Fibroblast of skin of right quadriceps (primary cell): Measurements from ENCODE around the gene PGA4.
"Not testable (repeated sequence)": the region's sequence is repeated elsewhere in the genome, so short reads cannot be mapped to it uniquely, and the experiment has no call there.

ENCODE experiments used
- DNase-seq: peaks from one replicate; pipeline ENCODE4 v3.0.0-alpha.2; 2013

Gene PGA4

DNA sequence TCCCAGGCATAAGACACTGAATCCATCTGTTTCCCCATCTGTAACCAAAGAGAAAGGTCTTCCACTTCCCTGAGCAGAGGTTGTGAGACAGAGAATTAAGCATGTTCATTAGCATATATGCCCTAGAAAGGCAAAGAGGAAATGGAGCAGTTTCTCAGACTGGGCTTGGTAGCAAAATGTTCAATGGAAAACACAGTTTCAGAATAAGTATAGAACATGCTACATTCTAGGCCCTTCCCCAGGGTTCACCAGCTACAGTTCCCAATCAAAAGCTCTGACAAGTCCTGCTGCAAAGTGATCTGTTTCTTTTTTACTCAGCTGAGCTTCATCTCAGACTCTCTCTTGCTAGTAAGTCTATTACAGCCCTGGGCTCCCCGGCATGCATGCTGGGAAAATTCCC, 30.2 kb downstream of the PGA4 start:
- DNase-seq: not testable (repeated sequence)

DNA sequence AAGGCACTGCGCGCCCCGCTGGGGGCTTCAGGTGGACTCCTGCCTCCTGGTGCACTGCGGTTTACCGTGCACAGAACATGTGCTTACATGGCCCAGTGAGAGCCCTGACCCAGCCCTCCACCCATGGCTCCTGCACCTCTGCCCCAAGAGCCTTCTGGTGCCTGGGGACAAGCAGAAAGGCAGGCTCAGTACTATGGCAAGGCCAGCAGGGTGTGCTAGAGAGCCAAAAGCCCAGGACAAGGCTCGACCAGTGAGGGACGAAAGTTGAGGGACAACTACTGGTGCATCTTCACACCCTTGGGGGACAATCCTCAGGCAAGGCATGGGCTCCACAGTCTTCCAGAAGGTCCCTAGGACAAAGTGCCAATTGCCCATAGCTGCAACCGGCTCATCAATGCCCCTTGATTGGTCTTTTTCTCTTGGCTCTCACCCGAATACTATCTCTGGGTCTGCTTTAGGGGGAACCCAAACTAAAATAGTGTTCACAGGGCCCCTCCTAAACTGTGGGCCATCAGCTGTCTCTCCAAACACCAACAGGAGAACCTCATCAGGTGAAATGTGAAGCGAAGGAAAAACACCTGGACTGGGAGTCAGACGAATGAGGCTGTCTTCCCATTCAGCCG, 32.4 kb downstream of the PGA4 start:
- peak; percentile 42 for DNase-seq

DNA sequence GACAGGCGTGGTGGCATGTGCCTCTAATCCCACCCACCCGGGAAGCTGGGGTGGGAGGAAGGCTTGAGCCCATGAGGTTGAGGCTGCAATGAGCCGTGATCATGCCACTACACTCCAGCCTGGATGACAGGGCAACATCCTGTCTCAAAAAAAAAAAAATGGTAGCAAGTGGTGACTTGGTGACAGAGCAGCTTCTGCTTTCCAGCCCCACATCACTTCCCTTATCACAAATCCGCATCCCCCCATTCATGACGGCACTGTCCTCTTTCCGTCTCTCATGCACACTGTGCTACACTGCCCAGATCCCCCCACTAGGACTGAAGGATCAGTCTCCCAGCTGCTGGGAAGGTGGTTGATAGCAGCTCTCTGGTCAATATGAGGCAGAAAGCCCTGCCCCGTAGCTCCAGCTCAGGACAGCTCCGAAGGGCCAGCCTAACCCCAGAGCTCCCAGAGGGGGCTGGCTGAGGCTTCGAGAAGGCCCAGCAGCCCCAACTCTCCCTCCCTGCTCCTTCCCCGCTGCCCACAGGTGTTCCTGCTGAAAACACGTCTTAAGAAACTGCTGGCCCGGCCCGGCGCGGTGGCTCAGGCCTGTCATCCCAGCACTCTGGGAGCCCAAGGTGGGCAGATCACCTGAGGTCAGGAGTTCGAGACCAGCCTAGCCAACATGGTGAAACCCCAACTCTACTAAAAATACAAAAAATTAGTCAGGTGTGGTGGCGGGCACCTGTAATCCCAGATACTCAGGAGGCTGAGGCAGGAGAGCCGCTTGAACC, 34.7 kb downstream of the PGA4 start:
- no peak for DNase-seq

DNA sequence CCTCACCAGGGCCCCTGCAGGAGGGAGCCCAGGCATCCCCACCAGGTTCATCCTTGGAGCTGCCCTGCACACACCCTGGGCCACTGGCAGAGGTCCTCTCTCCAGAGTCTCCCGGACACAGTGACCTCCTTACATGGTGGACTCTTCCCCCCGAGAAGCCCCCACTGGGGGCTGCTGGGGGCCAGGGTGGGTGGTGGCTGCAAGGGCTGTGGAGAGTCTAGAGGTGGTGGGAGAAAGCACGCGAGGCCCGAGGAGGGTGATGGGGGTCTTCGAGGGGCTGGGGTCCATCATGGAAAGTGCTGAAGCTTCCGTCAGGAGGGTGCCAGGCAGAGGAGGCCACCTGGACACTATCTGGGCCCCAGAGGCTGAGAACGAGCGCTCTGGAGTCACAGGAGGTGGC, 36.4 kb downstream of the PGA4 start:
- no peak for DNase-seq

DNA sequence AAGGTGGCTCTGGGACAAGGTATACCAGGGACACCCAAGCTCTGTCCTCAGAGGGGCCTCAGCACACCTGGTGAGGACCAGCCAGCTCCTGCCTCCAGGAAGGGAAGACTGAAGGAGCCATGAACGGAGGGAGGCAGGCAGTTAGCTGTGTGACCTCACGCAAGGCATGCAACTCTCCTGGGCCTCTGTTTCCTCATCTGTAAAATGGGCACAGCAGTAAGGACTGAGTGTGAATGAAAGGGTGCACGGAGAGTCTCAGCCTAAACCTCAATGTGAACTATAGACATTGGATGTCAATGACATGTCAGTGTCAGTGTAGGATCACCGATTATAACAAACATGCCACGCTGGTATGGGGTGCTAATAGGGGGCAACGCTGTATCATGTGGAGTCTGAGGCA, 37.2 kb downstream of the PGA4 start:
- DNase-seq: no peak

DNA sequence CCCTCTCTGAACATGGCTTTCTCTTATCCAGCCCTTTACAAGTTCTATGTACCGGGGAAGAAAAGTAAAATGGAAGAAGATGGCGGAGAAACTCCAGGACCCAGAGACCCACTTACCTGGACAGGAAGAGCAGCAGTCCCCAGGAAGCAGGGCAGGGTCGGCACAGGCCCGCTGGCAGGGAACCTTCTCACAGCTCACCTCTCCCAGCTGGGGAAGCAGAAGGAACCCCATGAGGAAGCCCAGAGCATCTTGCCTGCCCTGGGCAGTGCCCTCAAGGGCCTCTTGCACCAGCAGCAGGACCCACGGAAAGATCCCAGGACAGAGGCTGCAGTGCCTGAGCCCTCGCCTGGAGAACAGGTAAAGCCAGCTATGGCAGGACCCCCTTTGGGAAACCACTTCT, 42.2 kb downstream of the PGA4 start:
- DNase-seq: no peak

DNA sequence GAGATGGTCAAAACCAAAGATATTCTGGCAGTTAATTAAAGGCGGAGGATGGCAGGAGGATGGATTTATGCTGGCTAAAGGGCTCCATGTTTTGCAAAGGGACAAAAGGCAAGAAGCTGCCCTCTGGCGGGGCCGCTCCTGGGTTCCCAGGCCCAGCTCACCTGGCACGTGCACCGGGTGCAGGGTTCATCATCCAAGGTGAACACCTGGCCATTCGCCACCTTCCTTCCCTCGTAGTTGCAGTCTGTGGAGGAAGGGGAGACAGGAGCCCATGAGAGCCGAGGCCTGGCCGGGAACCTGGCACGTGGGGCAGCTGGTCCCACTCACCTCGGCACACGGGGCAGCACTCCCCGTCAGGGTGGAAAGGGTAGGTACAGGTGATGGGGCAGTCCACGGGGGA, 42.6 kb downstream of the PGA4 start:
- DNase-seq: no peak

DNA sequence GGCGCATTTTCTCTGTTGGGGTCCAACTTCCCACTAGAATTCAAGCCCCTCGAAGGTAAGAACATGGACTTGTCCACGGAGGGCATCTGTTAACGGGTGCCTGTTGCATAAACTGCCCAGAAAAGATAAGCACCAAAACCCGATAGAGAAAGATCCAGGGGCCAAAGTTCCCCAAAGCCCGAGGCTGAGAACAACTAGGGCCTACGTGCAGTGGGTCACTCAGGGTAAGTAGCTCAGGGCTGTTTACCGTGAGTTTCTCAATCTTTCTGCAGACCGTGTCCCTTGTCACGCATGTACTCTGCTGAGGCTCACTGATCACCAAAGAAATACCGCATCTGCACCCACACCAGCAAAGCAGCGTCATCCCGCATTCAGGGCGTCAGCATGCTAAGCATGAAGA, 43.2 kb downstream of the PGA4 start:
- no peak for DNase-seq

DNA sequence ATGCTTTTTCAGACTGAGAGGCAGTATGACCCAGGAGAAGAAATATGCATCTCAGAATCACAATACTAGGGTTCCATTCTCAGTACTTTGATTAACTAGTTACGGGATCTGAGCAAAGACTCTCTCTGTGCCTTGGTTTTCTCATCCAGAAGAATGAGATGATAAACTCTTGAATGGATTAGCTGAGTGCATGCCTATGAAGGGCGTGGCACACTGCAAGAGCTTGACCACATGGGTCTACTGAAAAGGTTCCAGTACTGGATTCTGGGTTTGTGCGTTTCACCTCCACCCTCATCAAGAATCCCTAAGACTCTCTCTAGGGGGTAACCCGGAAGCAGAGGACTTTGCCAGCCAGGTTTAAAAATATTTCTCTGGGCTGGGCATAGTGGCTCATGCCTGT, 44.5 kb downstream of the PGA4 start:
- peak; percentile 10 for DNase-seq

DNA sequence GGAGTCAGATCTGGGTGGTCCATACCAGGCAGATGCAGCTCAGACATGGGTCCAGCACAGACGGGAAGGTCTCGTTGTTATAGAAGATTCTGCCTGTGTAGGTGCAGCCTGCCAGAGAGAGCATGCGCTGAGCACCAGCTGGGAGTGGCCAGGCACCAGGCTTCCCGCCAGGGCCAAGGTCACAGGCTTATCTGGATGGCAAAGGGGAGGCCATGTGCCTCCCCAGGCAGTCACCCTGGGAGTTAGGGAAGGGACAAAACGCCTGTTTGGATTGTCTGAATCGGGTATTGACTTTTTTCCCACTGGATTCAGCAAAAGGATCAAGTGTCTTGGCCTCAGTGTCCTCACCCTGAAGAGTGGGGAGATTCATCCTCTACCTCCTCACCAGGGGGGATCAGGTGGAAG, 45.3 kb downstream of the PGA4 start:
- DNase-seq: no peak

DNA sequence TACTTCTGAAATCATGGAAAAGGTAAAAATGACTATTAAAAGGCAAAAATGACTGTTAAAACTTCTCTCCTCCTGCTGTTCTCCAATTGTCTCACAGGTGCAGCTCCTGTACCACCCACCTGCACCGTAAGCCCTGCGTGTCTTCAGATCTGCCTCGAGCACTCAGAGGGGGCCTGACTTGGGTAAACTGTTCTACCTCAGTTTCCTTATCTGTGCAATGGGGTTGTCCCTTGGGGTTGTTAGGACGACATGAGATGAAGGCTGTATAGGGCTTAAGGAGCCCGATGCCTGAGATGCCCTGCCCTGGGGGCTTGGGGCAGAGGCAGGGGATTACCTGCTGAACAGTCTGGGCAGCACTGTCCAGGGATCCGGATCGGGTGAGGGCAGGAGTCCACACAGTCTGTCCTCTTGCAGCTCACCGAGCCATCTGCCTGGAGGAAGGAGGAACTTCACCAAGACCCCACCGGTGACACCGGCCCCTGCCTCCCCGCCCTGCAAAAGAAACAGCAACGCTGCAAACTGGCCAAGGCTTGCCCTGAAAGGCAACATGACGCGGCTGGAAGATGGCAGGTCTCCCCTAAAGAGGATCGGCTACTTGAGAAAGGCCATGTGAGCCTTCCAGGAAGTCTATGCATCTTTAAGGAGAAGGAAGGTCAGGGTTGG, 46.6 kb downstream of the PGA4 start:
- DNase-seq: no peak

DNA sequence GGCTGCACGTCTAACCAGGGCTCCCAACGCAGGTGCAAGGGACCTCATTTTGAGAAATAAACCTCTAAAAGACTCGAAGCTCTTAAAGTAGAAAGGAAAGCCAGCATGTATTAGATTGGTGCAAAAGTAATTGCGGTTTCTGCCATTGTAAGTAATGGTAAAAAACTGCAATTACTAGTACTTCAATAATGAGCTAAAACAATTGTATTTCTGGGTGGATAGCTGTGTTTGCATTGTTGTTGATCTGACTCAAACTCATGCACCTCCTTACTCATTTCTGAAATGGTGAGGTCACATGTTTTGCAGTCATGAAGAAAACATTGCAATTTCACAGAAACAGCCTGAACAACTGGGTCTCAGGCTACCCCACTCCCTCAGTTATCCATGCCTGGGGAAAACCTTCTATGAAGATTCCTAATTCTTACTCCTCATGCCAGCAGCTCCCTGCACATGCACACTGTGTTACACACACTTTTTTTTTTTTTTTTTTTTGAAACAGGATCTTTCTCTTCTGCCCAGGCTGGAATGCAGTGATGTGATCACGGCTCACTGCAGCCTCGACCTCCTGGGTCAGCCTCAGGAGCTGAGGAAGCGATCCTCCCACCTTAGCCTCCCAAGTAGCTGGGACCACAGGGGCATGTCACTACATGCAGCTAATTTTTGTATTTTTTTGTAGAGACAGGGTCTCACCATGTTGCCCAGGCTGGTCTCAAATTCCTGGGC, 48.4 kb downstream of the PGA4 start:
- peak; percentile 13 for DNase-seq

DNA sequence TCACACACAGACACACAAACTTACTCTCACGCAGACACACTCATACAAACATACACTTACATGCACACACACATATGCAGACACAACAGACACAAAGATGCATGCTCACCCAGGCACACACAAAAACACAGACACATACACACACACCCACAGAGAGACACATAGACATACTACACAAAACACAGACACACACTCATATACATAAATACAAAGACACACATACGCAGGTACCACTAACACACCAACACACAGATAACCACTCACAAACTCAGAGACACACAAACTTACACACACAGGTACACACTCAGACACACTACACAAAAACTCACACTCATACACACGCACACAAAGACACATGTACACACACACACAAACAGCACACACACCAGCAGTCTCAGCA, 50.6 kb downstream of the PGA4 start:
- no peak for DNase-seq

DNA sequence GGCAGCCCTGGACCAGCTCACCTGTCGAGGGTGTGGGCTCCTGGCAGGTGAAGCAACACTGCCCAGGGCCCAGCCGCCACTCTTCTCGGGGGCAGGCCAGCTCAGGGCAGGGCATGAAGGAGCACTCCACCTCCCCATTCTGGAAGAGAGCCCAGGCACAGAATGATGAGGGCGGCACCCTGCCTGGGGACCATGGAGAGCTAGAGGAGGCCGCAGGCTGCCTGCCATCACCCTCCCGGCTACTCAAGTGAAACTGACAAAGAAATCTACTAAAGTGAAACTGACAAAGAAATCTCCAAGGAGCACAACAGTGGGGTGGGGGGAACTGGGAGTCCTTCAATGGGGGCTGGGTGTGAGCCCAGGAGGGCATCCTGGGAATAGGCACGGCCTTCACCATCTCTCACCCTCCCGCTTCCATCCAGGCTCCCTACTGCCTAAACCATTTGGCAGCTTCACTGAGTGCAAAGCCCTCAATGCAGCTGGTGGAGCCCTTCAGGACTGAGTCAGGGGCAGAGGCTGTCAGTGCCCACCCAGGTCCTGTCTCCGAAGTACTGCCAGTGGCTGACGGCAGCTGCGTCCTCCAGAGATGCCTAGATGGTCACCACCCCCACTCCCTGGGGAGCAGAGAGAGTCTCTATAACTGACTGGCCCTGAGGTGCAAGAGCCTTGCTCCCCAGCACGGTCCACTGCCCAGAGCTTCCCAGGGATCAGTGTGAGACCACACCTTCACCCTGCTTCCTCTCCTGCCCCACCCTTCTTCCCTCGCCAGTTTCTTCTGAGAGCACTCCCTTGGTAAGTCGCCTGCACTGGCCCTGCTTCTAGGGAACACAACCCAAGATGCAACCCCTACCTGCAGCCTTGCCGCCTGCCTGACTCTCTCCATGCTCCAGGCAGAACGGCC, 51.3 kb downstream of the PGA4 start:
- no peak for DNase-seq

DNA sequence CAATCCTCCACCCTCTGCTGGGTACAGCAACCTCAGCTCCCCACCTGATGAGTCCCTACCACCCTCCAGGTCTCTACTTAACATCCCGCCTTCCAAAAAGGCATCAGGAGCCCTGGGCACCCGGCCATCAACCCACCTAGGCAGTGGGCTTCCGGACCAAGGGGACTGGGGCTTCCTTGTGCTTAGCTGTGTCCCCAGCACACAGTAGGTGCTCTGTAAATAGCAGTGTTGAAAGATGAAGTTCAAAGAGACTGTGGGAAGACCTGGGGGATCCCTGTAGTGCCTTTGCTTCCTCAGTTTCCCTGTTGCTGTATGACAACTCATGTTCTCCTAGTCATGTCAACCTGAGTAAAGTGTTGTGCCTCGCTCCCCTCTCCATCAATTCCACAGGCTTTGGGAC, 51.9 kb downstream of the PGA4 start:
- DNase-seq: no peak

DNA sequence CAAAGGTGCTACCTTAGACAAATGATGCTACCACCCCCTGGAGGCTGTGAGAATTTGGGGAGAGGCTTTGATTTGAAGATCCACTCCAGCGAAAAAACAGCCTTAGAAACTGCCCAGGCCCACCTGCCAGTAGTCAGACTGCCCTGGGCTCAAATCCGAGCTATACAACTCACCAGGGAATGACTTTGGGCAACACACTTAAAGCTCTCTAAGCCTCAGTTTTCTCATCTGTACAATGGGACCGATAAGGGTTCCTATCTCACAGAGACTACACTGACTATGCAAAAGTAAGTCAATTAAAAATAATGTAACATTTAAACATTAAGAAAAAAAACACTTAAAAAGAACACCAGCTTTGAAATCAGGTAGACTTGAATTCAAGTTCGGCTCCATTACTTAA, 53.0 kb downstream of the PGA4 start:
- no peak for DNase-seq

DNA sequence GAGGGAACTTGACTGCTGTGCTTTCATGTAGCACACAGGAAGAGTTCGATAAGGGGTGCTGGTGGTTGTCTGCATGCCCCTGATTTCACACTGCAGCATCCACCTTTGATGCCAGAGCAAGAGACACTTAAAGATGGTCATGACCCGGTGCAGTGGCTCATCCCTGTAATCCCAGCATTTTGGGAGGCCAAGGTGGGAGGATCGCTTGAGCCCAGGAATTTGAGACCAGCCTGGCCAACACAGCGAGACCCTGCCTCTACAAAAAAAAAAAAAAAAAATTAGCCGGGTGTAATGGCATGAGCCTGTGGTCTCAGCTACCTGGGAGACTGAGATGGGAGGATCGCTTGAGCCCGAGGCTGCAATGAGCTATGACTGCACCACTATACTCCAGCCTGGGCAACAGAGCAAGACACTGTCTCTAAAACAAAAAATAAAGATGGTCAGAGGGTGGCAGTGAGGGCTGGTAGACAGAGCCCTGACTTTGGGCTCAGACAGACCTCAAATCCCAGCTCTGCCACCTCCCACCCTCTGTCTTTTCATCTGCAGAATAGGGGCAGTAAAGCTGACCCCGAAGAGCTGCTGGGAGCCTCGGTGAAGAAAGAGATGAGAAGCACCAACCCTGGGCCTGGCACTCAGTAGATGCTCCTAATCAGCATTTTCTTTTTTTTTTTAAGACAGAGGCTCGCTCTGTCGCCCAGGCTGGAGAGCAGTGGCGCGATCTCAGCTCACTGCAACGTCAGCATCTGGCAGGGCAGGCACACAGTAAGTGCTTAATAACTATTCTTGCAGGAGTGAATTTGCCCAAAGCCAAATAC, 55.2 kb downstream of the PGA4 start:
- DNase-seq: no peak

DNA sequence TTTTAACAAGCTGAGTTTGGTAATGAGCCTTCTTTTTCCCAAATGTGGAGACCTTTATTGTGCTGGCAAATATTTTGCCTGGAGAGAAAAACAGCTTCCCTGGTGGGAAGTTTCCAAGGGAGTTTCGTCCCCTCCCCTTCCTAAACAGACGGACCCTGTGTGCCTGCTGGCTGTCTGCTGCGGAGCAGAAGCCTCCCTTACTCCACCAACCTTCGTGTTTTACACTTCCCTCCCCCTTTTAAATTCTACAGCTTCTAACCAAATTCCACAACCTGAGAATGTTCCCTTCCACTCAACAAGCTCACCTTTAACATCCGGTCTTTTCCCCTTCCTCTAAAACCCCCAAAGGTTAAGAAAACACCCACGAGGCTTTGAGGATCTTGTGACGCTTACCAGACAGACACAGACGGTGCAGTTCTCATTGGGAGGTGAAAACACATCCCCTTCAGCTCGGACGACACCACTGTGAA, 55.9 kb downstream of the PGA4 start:
- DNase-seq: no peak

DNA sequence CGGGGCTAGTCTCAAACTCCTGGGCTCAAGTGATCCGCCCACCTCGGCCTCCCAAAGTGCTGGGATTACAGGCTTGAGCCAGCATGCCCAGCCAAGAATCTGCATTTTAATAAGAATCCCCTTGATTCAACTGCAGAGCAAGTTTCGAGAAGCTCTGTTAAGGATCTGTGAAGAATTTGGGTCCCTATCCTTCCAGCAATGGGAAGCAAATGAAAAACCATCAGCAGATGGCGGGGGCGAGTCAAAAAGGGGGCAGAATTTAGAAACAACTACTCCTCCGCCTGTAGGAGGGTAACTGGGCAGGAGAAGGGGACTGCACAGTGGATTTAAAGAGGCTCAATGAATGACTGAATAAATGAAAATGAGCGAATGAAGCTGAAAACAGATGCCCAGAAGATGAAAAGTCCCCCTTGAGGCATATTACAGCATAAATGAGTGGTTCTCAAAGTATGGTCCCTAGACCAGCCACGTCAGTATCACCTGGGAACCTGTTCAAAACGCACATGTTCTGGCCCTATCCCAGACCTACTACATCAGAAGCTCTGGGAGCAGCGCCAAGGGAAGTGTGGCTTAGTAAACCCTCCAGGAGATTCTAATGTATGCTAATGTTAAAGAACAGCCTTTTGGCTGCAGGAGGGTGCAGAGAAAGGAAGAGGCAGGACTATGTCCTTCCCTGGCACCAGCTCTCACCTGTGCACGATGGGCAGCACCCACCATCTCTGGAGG, 58.0 kb downstream of the PGA4 start:
- DNase-seq: peak; percentile 51

DNA sequence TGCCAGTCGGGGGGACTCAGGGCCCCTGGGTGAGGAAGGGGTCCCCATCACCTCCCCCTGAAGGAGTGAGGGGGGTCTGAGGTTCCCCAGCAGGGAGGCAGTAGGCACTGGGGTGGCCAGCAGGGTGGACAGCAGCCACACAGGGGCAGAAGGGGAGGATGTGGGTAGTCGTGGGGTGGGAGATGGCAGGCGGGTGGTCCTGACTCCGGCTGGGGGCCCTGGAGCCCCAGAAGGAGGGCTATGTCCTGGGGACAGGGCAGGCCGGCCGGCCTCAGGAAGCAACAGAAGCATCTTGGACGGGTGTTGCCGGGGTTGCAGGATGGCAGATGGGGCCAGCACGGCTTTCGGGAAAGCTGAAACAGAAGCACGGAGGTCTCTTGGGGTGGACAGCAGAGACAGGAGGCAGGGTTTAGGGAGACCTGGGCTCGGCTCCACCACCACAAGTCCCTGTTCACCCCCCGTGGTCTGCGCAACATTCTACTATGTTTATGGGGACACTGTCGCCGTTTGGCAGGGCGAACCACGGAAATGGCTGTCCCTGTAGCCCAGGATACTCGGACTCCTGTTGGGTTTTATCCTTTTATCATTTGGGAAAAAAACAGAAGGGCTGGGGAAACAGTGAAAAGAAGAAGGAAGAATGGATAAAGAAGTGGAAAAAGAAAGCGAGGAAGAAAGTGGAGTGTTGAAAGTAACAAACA, 58.9 kb downstream of the PGA4 start:
- no peak for DNase-seq
